GM21423 (cell line): ENCODE measurements around the gene KCNN1.
"Not testable (repeated sequence)": the region's sequence is repeated elsewhere in the genome, so short reads cannot be mapped to it uniquely, and the experiment has no call there.

ENCODE experiments used
- ATAC-seq: cut with Tn5 transposase; IDR thresholded peaks from one replicate; pipeline ENCODE4 v1.9.1; 2021; ENCODE audit warnings: mild to moderate bottlenecking, moderate library complexity; ENCODE audit not compliant: unreplicated experiment

KCNN1 gene

DNA sequence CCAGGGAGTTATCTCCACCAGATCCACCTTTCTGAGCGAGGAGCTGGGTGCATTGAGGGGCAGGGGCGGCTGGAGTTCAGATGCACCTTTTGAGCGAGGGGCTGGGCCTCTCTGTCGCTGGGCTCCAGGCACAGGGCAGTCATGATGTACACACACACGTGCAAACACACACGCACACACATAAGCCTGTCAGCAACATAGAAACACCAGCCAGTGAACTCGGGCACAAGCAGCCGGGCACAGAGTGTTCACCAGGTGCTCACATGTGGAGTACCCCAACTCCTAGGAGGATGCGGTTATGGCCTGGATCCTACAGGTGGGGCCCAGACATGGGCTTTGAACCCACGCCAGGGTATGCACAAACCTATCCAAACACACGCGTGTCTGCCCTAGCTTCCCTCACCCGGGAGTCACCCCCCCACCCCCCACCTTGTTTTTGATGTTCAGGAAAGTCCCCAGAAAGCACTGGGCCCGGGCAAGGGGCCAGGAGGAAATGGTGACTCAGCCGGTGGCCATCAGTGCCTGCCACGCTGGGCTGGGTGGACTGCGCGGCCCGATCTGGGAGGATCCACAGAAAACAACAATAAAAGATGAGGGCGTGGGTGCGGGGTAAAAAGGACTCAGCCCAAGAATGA is 54.3 kb downstream of the KCNN1 start:
- ATAC-seq, result no peak

DNA sequence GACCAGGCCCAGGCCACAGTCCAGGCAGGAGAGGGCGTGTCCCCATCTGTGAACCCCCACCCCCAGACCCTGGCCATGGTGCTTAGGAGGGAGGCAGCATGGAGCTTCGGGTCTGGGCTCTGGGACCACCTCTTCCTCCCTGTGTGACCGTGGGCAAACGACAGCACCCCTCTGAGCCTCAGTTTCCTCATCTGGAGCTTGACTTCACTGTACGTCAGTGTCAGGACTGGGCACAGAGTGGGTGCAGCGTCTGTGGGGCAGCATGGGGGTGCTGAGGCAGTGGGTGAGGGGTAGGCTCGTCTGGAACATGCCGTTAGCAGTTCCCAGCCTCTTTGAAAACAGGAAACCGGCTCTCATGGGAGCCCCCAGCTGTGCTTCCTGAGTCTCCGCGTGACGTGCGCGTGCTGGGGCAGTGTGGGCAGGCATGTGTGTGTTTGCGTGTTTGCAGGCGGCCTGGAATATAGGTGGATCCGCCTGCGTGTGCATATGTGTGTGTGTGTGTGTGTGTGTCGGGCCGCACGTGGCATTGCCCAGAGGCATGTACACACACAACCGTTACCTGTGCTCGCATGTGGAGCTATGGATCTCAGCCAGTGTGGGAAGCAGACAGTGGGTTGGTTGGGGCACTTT is 56.8 kb downstream of the KCNN1 start:
- ATAC-seq, result no peak

- no peak for ATAC-seq
Observed at GRCh38 chr19:18027151-18027550, 60.2 kb downstream of the KCNN1 start.

DNA sequence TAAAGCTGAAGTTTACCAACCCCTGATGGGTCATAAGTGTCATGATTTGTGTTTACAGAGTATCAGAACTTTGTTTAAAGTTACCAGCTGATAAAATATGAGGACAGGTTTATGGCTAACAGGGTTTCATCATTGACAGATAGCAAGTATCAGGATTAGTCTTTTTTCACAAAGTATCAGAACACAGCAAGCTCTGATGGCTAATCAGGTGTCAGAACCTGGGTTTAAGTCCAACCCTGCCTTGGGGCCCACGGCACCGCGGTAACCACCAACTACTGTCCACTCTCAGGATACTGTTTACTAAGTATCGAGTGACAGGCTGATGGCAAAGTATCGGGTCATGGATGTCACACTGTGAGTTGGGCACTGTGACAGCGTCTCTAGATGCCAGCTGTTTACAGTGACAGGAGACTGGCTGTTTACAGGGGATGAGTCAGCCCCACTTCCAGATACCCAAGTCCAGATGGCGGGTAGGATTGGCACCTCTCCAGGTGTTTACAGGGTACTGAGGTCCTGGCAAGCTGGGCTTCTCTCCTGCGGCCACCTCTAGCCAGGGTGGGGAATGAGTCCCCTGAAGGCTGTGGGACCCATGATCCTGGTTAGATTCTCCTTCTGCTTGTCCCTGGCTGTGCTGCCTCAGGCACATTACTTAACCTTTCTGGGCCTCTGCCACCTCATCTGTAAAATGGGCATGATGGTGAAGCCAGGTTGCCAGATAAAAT is 62.9 kb downstream of the KCNN1 start:
- no peak for ATAC-seq

DNA sequence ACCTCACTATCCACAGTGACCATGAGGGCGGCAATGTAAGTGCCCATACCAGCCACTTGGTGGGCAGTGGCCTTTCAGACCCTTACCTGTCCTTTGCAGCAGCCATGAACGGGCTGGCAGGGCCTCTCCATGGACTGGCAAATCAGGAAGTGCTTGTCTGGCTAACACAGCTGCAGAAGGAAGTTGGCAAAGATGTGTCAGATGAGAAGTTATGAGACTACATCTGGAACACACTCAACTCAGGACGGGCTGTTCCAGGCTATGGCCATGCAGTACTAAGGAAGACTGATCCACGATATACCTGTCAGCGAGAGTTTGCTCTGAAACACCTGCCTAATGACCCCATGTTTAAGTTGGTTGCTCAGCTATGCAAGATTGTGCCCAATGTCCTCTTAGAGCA is 64.5 kb downstream of the KCNN1 start:
- ATAC-seq, result not testable (repeated sequence)

GRCh38 chr19:18032102-18032501 is 65.2 kb downstream of the KCNN1 start:
- not testable (repeated sequence) for ATAC-seq

DNA sequence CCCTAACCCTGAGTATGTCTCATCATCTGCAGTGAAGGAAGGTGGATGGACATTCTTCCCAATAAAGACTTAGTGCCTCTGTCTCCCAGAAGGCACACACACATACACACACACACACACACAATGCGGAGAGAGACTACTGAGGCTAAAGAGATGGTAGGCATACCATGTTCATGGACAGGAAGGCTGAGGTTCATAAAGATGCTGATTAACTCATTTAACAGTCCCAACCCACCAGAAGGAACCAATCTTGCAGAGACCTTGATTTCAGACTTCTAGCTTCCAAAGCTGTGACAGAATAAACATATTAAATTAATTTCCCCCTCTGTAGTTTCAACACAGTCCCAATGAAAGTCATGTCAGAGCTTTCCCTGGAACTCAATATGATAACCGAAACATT is 74.1 kb downstream of the KCNN1 start:
- ATAC-seq, result no peak

DNA sequence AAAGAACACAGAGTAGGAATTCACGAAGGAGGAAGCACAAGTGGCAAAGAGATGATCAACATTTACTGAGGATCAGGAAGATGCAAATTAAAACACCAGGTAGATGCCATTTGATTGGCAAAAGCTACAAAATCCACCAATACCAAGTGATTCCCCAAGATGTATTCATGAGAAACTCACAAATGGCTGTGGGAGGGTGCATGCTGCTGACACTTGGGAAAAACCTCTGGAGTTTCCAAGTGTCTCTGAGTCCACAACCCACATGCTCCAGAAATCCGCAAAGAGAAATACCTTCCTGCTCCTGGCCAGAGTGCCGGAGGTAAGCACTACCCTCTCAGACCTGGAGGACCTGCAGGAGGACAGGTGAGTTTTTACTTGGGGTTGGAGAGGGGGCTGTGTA is 76.8 kb downstream of the KCNN1 start:
- ATAC-seq, result no peak

DNA sequence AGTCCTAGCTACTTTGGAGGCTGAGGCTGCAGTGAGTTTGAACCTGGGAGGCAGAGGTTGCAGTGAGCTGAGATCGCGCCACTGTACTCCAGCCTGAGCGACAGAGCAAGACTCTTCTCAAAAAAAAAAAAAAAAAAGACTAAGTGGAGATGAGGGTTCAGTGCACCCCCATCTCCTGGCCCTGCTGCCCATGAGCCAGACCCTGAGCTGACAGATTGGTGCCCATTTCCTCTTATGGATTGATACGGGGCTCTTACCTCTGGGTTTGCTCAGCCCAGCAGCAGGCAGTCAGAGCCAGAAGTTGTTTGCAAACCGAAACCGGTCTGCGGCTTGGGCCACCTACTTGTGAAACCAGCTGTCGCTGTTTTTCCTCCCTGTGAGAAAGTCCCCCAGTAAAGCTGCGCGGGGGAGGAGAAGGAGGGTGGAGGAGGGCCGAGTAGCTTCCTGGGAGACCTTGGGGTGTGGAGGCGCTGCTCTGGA is 78.0 kb downstream of the KCNN1 start:
- peak; percentile 93 for ATAC-seq

DNA sequence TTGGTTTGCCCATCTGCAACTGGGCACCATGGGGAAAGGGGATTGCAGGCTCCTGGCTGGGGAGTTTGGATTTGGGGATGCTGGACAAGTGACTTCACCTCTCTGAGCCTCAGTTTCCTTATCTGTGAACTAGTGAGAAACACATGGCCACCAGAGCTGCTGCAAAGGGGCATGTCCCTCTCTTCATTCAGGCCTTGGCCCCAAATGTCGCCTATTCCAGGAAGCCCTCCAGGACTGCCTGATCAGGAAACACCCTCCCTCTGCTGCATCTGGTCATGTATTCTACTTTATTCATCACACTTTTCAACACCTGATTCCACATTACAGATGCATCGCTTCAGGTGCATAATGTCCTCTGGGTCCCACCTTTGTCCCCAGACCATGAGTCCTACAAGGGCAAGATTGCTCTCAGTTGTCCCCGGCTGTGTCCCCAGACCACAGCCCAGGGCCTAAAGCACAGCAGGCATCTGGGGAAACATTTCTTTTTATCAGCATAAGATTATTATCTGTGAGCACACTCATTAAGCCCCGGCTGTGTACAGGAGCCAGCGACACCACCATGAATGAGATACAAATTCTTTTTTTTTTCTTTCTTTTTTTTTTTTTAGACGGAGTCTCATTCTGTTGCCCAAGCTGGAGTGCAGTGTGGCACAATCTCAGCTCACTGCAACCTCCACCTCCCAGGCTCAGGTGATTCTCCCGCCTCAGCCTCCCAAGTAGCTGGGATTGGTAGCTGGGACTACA is 78.6 kb downstream of the KCNN1 start:
- ATAC-seq, result no peak

GRCh38 chr19:18046059-18046718 is 79.3 kb downstream of the KCNN1 start:
- no peak for ATAC-seq

DNA sequence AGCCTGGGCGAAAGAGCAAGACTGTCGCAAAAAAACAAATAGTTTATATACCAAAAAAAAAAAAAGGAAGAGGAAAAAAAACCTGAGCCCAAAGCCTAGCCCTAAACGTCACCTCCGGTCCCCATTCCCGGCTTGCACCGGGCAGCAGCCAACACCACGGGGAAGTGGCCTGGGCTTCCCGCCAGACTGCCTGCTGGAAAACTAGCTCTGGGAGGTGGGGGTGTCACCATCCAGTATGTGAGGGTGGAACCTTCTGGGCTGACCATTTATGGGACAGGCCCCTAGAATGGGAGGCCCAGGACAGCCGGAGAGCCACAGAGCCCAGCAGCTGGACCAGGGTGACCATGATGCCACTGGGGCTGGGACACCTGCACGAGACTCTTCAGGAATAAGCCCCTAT is 82.5 kb downstream of the KCNN1 start:
- no peak for ATAC-seq
